Prostate gland (tissue), 2 donors: ENCODE measurements around the gene LGR4. TPM values are rescaled to one million over a fixed set of nuclear protein-coding genes. Genes with fewer than 3 reads are reported as not detected.

Source experiments
- DNase-seq: peaks from one replicate; pipeline ENCODE4 v3.0.0-alpha.2; 2019; ENCODE audit warnings: low spot score
- H3K27ac ChIP-seq, 2 donors: fragments of 200-600 bp; sonication (generic); 2 replicates each; pipeline ENCODE4 v1.5.1; 2017 to 2019
- H3K27me3 ChIP-seq: fragments of 200-600 bp; sonication (generic); replicated peaks from 2 replicates; pipeline ENCODE4 v1.5.1; 2019; ENCODE audit not compliant: insufficient read depth
- H3K36me3 ChIP-seq, 2 donors: fragments of 200-600 bp; sonication (generic); 1 replicate in 1 of 2; 2 replicates in 1 of 2; pipeline versions ENCODE4 v1.5.1 to v1.8.1; 2017 to 2019
- H3K4me1 ChIP-seq: fragments of 200-600 bp; sonication (generic); replicated peaks from 2 replicates; pipeline ENCODE4 v1.5.1; 2019
- H3K4me3 ChIP-seq, 2 donors: fragments of 200-600 bp; sonication (generic); 2 replicates each; pipeline ENCODE4 v1.5.1; 2017 to 2019
- H3K9me3 ChIP-seq: fragments of 200-600 bp; sonication (generic); 2 replicates; pipeline ENCODE4 v1.5.1; 2017
- POLR2A ChIP-seq: fragments of 450-650 bp; IDR thresholded peaks from one replicate; pipeline ENCODE4 v1.6.1; 2016; ENCODE audit warnings: antibody characterized with exemption, mild to moderate bottlenecking
- POLR2AphosphoS5 ChIP-seq: sonication (generic); formaldehyde crosslinking; IDR thresholded peaks from one replicate; pipeline ENCODE4 v1.6.1; 2017; ENCODE audit warnings: antibody characterized with exemption
- WGBS: methylation state at CpG from one replicate; pipeline ENCODE4 v1.1.5; 2018; 5-methylcytosine and 5-hydroxymethylcytosine counted together
- intact Hi-C: fragments of 100-400 bp; cut with DNase I; formaldehyde crosslinking; loops from one replicate; pipeline ENCODE4 v1.14.2; 2022
- total RNA-seq, 2 donors: library from RNA; depleted of rRNA; stranded (reverse); fragments of >200 nt; gene quantifications; one replicate each; pipeline ENCODE4 v1.1.0, GENCODE V29; 2016
- TF ChIP-seq, protein P1 (sequence below), 4 experiments: fragments of 200-600 bp in 2 of 4; fragments of 450-650 bp in 2 of 4; sonication (generic) in 2 of 4; IDR thresholded peaks; 1 replicate in 3 of 4; 2 replicates in 1 of 4; pipeline ENCODE4 v1.5.1; 2016 to 2019; ENCODE audit warnings: antibody characterized with exemption in 4 of 4, mild to moderate bottlenecking in 2 of 4, moderate library complexity in 2 of 4

Gene LGR4
- total RNA-seq, 2 donors from 2014 or later: 49.2 to 97.2 TPM

DNA sequence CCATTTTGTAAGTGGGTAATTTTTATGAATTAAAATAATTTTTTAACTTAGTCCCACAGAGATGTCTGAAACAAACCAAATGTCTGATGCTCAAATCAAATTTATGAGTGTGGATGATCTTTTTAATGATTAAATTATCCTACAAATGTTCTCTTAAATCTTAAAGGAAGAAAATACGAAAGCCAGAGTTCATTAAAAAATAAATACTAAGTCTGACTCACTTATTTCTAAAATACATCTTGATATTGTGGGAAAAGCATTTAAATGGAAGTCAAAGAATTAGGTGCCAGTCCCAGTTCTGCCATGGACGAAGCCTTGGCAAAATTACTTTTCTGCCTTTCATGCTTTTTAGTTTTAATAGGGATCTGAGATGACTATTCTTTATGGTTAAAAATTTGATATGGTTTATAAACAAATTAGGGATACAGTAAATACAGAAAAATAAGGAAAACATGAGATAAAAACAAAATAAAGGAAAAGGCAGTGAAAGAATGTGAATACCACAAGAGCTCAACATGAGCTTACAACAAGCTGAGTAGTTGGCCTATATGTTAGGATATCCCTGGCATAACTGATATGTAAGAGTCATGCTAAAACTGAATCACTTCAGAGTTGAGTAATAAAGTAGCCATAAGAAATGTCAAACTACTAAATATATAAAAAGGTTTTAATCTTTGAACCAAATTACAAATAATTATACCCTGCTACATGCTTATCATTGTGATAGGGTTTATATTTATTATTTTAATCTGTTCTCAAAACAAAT is 118.8 kb downstream of the LGR4 start:
- Histone ChIP-seq H3K9me3 (no peaks in the 10 kb centered on the region), H3K36me3 (no peaks in the 10 kb centered on the region), H3K4me3 (no peak overlapping the region), H3K27ac (no peak overlapping the region), H3K4me1 (no peaks in the 10 kb centered on the region), H3K27me3 (no peaks in the 10 kb centered on the region)
- intact Hi-C loops: no loop called here
- TF ChIP-seq POLR2AphosphoS5: no peak
- TF ChIP-seq, protein P1, sequence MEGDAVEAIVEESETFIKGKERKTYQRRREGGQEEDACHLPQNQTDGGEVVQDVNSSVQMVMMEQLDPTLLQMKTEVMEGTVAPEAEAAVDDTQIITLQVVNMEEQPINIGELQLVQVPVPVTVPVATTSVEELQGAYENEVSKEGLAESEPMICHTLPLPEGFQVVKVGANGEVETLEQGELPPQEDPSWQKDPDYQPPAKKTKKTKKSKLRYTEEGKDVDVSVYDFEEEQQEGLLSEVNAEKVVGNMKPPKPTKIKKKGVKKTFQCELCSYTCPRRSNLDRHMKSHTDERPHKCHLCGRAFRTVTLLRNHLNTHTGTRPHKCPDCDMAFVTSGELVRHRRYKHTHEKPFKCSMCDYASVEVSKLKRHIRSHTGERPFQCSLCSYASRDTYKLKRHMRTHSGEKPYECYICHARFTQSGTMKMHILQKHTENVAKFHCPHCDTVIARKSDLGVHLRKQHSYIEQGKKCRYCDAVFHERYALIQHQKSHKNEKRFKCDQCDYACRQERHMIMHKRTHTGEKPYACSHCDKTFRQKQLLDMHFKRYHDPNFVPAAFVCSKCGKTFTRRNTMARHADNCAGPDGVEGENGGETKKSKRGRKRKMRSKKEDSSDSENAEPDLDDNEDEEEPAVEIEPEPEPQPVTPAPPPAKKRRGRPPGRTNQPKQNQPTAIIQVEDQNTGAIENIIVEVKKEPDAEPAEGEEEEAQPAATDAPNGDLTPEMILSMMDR (IDR thresholded peaks at IDR 0.05): no peak
- no peak for TF ChIP-seq POLR2A
- no peak for DNase-seq
- 61% methylated on average over 2 of the region's 2 CpGs for WGBS

DNA sequence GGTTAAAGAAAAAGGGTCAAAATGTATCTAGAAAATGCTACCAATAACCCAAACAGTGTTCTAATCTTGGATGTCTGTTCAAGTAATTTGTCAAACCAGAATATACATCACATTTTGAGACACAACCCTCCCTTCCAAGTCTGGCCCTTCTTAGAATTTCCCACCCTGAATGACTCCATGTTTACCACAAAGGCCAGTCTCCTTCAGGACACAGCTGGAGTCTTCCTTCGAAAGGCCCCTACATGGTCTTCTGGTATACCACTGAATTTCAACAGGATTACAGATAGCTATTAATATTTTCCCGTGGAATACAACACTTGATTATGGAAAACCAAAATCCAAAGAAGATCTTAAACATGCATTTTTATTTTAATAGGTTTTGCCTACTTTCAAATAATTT is 119.8 kb downstream of the LGR4 start:
- no peak overlapping the region for H3K27ac ChIP-seq
- TF ChIP-seq, protein P1 (IDR thresholded peaks at IDR 0.05): no peak
- TF ChIP-seq POLR2AphosphoS5: no peak
- no peak for TF ChIP-seq POLR2A
- H3K4me1 ChIP-seq: no peaks in the 10 kb centered on the region
- WGBS: 100% methylated on average over 2 of the region's 2 CpGs
- no peaks in the 10 kb centered on the region for H3K9me3 ChIP-seq
- H3K4me3 ChIP-seq: no peak overlapping the region
- intact Hi-C loops: no loop called here
- H3K36me3 ChIP-seq: no peaks in the 10 kb centered on the region
- H3K27me3 ChIP-seq: no peaks in the 10 kb centered on the region
- no peak for DNase-seq

DNA sequence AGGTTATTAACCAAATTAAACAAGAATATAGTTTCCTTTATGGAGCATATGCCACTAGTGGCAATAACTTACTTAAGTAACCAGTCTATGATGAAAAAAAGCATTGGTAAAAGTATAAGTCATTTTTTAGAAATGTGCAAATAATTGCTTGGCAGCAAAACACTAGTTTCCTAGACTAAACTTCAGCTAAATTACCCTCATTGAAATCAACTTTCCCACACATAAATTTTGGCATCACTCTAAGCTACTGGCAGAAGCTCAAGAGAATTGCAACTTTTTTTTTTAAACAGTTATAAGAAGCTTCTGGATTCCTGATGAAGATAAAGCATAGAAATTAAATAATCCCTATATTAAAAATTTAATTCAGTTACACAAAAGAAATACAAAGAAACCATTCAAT is 122.1 kb downstream of the LGR4 start:
- Histone ChIP-seq H3K27ac (no peak overlapping the region), H3K4me1 (no peaks in the 10 kb centered on the region), H3K9me3 (no peaks in the 10 kb centered on the region), H3K36me3 (no peaks in the 10 kb centered on the region), H3K4me3 (no peak overlapping the region), H3K27me3 (no peaks in the 10 kb centered on the region)
- TF ChIP-seq POLR2A (no peak), POLR2AphosphoS5 (no peak)
- TF ChIP-seq, protein P1 (IDR thresholded peaks at IDR 0.05): no peak
- intact Hi-C loops: no loop called here
- no peak for DNase-seq

DNA sequence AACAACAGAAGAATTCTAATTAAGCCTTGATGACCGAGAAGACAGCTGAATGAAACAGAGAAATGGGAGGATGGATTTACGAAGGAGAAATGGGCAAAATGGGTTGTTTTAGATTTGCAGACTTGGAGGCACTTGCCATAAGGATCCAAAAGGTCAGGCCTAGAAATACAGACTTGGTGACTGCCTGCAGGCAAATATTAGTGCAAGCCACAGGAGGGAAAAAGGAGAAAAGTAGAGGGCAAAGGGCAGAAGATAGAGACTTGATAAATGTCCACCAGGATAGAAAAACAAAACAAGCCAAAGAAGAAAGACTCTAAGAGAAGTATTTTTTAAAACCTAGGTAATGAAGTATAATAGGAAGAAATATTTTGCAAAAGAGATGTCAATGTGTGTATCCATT is 122.7 kb downstream of the LGR4 start:
- intact Hi-C loops: no loop called here
- DNase-seq: no peak
- Histone ChIP-seq H3K4me1 (no peaks in the 10 kb centered on the region), H3K4me3 (no peak overlapping the region), H3K27me3 (no peaks in the 10 kb centered on the region), H3K9me3 (no peaks in the 10 kb centered on the region), H3K27ac (no peak overlapping the region), H3K36me3 (no peaks in the 10 kb centered on the region)
- WGBS: 96% methylated on average over 2 of the region's 2 CpGs
- TF ChIP-seq POLR2A (no peak), POLR2AphosphoS5 (no peak)
- TF ChIP-seq, protein P1 (IDR thresholded peaks at IDR 0.05): no peak

DNA sequence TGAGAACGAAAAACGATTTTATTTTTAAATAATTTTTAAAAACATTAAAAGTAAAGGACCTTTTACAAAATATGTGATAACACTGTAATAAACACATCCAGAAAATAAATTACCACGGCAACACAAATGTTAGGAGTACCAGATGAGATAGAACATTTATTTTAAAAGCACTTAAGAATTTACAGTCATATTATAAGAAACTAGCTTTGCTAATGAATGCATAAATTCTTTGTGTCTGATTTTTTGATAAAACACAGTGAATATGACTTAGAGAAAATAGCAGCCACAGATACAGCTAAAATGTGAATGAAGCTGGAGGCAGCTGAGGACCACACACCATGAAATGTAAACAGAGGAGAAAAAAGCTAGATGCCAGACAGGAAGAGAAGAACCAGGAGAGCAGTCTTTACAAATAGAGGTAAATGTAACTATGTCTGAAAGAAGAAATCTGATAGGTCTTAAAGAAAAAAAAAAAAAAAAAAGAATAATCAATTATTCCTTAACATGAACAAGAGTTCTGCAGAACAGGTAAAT is 124.2 kb downstream of the LGR4 start:
- H3K27ac ChIP-seq: no peak overlapping the region
- intact Hi-C loops: no loop called here
- H3K4me1 ChIP-seq: no peaks in the 10 kb centered on the region
- H3K9me3 ChIP-seq: no peaks in the 10 kb centered on the region
- WGBS: 19% methylated on average over 3 of the region's 3 CpGs
- no peak overlapping the region for H3K4me3 ChIP-seq
- no peaks in the 10 kb centered on the region for H3K27me3 ChIP-seq
- no peaks in the 10 kb centered on the region for H3K36me3 ChIP-seq
- TF ChIP-seq, protein P1 (IDR thresholded peaks at IDR 0.05): no peak
- TF ChIP-seq POLR2A (no peak), POLR2AphosphoS5 (no peak)
- DNase-seq: no peak
